Hypothalamus (tissue), 51 donors: ENCODE measurements around the gene PIN4.
"Not testable (repeated sequence)": the region's sequence is repeated elsewhere in the genome, so short reads cannot be mapped to it uniquely, and the experiment has no call there.

Experiments
- DNase-seq, 51 donors: peaks; one replicate each; lab custom pipeline; 2025; lab: John Stamatoyannopoulos, UW

Gene PIN4

DNA sequence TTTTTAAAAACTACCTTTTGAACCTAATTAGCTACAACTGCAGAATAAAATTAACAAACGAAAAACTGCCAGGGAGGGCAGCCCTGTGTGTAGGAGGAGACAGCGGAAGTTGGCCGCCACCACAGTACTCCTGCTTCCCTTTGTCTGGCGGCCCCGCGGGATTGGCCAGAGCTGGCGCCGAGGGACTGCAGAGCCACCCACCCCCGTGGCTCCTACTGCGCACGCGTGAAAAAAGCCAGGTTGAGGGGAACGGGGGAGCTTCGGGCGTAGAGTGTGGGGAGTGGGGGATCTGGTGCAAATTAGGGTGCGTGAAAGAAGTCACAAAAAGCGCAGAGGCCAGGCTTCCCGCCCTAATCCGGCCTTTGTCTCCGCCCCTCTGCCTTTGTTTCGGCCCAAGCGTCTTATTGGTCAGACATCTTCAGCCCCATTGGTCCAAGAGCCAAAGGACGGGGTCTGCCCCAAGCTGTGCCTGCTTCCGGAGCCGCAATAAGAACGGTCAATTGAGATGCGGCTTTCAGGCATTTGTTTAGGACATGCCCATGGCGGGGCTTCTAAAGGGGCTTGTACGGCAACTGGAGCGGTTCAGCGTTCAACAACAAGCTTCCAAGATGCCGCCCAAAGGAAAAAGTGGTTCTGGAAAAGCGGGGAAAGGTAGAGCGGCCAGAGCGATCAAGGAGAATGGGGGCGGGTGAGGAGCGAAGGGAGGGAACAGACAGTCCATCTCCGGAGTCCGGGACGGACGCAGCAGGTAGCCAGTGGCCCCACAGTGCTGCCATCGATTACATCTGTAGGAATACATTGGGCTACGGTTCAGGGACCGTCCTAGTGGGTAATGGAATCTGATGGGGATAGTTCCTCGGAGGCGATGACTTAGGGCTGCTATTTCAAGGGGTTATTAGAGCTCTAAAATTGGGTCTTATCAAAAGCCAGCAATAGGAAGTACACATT is at the start of gene PIN4:
TSS of gene PIN4 (plus strand) at position 580 of the 948 bp plus-strand sequence. CDS start at position 609, 29 bp downstream.
- DNase-seq = peak; percentile 26 to 96 (median 84)

DNA sequence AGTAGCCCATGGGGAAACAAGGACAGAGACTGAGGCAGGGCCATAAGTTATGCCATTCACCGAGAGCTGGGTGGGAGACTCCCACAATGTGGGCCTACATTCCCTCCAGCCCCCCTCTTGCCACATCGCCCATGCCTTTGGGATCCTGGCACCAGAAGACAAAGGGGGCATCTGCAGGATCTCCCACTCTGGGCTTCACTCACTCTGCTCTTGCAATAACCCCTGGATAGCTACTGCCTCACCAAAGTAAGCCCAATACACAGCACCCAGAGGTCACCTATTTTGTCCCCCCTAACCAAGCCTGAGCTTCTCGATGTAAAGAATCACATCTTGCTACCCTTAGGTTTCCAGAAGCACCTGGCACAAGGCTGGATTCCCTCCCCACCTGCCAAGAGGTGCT is 49.1 kb upstream of the PIN4 start:
- DNase-seq = no peak

DNA sequence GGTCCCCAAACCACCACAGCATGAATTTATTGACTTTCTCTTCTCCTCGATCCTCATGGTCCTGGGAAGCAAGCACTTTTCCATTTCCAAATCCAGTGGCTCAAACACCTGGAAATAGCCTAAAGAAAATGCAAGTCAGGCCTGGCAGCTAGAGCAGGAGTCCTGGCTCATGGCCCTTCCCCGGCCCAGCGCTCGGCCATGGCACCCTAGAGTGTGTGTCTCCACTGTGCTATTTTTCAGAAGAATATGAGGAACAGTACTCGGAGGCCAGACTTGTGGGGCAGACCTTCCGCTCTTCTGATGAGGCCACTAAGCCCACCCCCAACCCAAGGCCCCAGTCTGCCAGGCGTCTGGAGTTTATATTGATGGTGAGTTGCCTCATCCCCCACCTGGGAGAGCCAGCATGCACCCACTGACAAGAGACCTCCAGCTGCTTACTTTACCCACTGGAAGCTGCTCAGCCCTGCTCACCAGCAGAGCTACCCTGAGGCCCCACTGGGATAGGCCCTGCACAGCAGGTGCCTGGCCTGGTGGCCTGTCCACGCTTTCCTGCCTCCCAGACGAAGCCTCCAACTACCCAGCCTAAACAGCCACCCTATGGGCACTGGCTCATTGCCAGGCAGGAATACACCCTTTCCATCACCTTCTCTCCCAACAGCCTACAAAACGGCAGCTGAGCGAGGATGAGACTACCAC is 47.6 kb upstream of the PIN4 start:
- DNase-seq = no peak

DNA sequence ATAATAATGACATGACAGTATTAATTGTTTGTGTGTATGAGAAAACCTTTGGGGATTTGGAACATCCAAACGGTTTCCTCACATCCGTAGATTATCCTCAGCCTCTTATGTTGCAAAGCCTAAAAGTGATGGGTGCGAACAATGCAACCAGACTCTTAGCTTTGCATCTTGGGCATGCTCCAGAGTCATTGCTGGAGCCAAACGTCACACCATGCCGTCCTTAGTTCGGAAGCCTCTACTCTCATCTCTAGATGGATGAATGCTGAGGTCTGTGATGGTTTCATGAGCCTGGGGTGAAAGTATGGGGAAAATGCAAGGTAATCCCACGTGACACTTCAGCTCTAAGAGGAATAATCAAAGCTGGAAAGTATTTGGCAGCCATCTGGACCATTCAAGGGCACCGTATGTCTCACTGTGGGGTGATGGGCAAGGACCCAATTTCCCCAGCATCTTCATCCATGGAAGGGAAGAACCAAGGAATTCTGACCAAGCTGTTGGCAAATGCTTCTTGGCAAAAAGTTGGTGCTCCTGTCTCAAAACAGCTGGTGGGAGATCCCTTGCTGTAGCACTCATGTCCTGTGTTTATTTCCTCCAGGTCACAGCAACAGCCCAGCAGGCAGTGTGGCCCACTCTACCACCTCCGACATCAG is 43.6 kb upstream of the PIN4 start:
- no peak for DNase-seq

DNA sequence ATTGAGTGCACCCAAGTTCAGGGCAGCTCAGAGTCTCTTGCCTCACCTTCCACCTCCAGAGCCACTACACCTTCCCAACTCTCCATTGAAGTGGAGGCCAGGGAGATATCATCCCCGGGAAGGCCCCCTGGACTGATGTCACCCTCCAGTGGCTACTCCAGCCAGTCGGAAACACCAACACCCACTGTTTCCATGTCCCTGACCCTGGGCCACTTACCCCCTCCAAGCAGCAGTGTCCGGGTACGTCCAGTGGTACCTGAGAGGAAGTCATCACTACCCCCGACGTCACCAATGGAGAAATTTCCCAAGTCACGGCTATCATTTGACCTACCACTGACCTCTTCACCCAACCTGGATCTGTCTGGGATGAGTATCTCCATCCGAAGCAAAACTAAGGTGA is 42.0 kb upstream of the PIN4 start:
- no peak for DNase-seq

DNA sequence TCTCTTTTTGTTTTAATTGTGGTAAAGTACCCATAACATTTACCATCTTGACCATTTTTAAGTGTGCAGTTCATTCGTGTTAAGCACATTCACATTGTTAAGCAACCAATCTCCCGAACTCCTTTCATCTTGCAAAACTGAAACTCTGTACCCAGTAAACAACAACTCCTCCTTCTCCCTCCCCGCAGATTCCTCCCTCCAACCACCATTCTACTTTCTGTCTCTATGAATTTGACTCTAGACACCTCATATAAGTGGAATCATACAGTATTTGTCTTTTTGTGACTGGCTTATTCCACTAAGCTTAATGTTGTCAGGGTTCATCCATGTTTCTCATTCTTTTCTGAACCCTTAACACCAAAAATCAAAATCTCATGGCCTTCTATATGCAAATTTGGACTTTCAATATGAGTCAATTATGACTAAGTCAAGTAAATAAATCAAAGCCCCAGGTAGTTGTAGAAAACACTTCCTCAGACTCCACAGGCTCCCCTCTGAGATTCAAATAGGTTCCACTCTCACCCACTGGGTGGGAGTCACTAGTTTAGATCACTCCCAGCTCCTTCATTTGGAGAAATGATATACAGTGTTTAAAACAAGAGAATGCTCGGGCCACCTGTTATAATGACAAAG is 40.1 kb upstream of the PIN4 start:
- DNase-seq = no peak

DNA sequence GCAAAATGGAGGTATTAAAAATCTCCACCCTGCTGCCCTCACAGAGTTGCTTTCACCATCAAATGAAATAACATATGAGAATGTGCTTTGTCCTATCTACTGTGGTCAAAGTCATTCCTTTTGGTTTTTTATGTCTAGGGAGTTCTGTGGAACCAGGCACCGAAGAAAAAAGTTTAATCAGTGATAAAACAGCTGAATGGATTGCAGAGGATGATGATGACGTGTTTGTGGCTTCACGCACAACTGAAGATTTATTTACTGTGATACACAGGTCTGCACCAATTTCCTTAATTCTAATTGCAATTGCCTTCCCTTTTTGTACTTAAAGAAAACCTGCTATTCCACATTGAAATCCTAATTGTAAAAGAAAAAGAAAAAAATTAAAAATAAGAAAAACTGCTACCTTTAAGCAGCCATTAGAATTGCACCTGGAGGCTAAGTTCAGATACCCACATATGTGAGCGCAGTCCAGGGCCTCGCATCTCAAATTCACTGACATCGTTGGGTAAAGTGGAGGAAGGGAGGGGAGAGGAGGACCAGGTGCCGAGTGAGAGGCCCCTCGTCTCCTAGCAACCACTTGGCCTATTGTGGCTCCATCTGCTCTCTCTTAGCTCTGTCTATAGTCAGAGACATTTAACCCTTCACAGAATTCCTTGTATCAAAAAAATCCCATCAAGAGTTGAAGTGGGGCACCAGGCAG is 39.3 kb upstream of the PIN4 start:
- peak in 11 of 51 donors; percentile 1 to 34 (median 3) for DNase-seq

DNA sequence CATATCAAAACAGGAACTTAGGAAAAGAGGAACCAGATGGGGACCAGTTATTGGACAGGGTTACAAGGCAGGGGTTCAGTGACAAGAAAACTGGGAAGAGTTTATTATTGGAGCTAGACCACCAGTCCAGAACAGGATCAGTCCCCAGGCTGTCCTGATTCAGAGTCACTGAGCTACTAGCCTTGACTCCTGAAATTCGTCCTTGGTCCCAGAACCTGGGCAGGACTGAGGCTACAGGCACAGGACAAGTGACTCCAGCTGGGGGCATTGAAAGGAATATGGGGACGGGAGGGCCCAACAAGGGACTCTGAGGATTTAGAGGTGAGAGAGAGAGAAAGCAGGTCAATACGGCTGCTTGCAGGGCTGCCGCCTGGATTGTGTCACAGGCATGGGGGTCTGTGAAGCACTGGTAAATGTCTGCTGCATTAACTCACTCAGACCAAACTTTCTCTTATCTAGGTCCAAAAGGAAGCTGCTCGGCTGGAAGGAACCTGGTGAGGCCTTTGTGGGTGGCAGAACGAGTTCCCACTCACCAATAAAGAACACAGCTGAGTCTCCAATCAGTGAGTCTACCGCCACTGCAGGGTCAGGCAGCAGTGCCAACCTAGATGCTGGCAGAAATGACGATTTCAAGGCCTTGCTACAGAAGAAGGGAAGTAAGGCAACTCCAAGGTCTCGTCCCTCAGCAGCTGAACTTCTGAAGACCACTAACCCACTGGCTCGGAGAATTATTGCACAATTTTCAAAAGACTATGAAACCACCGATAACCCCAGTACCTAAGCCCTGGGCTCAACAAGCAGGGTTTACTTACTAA is 38.6 kb upstream of the PIN4 start:
- no peak for DNase-seq

DNA sequence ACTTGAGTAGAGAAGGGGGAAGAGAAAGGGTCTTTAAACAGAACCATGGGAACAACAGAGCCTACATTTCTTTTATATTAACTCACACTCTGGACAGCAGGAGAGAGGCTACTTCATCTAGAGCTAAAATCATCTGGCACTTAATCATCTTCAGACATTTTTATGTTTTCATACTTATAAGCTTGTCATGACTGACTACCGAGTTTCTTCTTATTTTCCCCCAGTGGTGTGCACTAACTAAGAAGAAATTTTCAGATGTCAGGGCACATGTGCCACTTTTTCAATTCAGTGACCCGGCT is 38.0 kb upstream of the PIN4 start:
- DNase-seq = no peak

DNA sequence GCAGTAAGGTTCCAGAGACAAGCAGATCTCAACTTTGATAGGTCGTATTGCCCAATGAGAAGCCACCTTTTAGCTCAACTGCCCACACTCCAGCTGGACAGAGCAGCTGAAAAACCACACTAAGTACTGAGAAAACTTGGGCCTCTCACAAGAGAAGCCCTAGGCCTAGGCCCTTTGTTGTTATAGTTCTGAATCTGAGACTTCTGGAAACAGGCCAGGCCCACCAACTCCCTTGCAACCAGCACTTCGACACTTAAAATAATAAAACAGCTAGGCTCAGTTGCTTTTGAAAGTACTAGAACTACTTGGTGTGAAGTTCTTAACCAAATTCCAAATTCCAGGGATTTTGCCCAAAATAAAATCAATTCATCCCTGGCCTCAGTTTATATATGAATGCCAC is 36.4 kb upstream of the PIN4 start:
- no peak for DNase-seq

DNA sequence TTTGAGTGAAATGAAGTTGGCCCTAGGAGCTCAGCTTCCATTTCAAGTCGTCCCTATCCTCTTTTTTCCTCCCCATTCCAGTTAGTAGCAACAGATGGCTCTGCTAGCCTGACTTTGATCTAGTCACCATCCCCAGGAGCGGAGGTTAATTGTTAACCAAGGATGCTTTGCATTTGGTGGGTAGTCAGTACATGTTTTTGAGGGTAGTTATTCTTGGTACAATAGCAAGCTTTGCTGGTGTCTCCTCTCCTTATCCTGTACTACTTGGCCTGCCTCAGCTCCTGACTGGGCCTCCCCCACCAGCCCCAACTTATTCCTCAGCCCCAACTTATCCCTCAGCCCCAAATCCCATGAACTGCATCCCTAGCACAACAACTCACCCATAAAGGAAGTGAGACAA is 35.0 kb upstream of the PIN4 start:
- DNase-seq = no peak

DNA sequence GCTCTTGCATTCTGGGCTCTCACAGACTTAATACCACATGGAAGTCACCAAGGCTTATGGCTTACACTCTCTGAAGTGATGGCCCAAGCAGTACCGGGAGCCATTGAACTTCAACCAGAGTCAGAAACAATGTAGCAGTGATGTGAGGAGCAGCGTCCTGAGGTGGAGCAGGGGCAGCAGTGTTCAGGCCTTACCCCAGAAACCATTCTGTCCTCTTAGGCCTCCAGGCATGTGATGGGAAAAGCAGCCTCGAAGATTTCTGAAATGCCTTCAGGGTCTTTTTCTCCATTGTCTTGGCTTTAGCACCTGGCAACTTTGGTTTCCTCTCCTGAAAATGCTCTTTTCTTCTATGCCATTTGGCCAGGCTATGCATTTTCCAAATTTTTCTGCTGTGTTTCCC is 22.8 kb upstream of the PIN4 start:
- DNase-seq = no peak

DNA sequence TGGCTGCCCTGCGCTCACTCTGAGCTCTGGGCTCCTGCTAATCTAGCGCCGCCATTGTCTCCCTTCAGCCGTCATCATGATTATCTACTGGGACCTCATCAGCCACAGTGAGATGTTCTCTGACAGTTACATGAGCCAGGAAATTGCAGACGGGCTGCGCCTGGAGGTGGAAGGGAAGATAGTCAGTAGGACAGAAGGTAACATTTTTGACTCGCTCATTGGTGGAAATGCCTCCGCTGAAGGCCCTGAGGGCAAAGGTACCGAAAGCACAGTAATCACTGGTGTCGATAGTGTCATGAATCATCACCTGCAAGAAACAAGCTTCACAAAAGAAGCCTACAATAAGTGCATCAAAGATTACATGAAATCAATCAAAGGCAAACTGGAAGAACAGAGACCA is 21.8 kb upstream of the PIN4 start:
- DNase-seq = no peak

DNA sequence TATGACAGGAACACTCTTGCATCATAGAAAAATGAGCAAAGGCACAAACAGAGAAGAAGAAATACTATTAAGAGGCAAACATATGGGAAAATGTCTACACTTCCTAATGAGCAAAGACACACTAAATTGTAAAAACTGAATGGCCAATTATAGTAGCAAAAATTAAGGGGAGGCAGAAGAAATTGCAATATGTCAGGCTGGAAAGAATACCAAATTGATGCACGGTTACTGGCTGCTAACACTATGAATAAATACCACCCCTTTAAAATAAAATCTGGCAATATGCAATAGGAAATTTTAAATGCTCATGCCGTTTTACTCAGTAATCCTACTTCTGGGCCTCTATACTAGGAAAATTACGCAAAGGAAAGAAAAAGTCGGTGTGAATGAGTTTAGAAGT is 16.0 kb upstream of the PIN4 start:
- no peak for DNase-seq

DNA sequence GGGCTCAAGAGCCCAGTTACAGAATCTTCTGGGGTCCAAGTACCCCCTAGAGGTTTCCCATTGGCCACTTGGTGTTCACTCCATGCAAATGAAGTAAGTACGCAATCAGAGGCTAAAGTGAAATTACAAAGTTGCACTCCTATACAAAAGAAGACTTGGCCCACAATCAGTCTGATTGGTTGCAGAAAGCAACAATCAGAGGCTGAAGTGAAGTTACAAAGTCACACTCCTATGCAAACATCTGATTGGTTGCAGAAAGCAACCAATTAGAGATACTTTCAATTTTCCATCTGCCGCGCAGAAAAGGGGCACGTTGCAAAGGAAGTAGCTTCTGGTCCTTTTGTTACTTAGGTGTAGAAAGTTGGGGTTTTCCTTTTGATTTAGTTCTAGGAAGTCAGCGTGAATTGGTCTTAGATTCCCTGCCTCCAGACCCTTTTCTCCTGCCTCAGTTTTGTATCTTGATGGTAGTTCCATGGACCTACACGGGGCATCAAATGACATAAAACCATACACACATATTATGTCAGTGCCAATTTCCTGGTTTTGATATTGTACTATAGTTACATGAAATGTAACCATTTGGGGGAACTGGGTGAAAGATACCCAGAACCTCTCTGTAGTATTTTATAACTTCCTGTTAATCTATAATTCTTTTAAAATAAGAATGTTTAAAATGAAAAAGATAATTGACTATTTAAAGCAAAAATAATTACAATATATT is 12.4 kb upstream of the PIN4 start:
- no peak for DNase-seq

DNA sequence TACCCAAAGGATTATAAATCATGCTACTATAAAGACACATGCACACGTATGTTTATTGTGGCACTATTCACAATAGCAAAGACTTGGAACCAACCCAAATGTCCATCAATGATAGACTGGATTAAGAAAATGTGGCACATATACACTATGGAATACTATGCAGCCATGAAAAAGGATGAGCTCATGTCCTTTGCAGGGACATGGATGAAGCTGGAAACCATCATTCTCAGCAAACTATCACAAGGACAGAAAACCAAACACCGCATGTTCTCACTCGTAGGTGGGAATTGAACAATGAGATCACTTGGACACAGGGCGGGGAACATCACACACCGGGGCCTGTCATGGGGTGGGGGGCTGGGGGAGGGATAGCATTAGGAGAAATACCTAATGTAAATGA is 5.3 kb upstream of the PIN4 start:
- not testable (repeated sequence) for DNase-seq

DNA sequence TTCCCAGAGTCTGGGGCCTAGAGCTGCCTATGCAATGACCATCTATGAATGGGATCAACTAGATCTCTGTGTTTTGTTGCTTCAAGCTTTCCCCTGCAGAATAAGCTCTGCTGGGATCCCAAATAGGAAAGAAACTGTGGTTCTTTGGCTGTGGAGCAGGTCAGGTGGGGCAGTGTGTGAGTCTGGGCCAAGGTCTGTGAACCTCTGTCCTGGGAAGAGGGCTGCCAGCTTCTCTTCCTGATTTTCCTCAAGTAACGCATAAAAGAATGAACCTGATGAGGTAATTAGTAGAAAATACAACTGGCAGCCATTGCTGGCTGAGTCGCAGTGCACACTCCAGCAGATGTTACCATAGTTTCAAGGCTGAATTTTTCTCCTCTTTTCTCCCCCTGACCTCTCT is 4.6 kb upstream of the PIN4 start:
- DNase-seq = peak in 17 of 51 donors; percentile 0 to 22 (median 3)

DNA sequence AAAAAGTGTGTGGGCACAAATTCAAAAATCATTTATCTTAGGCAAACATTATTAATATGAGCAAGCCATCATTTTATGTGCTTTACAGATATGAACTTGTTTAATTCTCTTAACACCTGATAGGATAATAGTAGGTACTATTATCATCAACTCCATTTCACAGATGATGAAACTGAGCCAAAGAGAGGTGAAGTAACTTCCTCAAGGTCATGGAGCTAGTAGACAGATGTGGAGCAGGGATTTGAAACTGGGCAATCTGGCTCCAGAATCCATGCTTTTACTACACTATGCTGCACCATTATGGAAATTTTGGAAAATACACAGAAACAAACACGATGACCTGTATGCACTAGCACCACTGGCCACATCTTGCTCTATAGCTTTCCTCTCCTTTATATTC is 1.0 kb upstream of the PIN4 start:
- no peak for DNase-seq

DNA sequence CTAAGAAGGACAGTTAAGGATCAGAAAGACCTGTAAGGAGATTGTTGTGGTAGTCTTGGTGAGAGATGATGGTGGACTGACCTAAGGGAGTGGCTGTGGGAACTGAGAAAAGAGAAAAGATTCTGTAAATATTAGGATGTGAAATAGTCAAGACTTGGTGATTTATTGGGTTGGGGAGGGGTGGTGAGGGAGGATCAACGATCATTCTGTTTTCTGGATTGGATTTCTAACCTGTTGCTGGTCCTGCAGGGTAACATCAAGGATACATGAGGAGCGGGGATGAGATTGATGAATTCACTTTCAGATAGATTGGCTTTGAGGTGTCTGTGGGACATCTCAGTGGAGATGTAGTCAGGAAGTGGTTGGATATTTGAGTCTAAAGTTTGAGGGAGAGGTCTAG is 1.4 kb downstream of the PIN4 start:
- DNase-seq = no peak
